ENCODE measurements around the gene RAB11FIP4.

GRCh38 chr17:31518478-31518877, 127.0 kb downstream of the RAB11FIP4 start:
- TF ChIP-seq EZH2phosphoT487 (IDR thresholded peaks at IDR 0.05; ENCODE audit: insufficient read depth, low read depth) (no peak), EZH2 (IDR thresholded peaks at IDR 0.05; ENCODE audit: insufficient read depth, poor library complexity, severe bottlenecking) (no peak)
